ENCODE data around the gene PHF19. TPM values are rescaled to one million over a fixed set of nuclear protein-coding genes. Genes with fewer than 3 reads are reported as not detected.

The PHF19 gene
- polyA plus RNA-seq, 1 donor from 2014 or later = 4.9 TPM

DNA sequence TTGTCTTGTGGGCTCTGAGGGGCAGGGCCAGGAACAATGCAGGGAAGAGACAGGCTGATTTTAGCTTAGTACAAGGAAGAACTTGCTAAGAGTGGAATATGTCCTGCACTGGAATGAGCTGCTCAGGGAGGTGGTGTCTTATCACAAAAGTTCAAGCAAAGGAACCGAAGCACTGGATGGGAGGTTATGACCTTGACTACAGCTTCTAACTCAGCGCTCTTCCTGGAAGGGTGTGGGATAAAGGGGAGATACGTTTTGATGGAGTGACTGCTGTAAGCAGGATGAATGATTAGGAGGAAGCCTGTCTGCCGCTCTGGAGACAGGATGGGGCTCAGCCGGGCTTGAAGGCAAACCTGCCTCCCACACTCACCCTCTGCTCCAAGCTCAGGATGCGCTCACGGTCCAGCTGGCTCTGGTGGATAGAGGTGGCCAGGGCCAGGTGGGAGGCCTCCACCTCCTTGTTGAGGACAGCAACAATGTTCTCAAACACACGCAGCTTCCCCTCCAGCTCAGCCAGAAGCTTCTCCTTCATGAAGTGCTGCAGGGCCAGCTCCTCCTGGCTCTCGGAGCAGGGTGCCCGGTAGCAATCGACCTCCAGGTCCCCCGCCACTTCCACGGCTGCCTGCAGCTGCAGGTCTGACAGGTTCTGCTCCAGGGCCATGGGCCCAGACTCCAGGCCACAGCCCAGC, 36.1 kb upstream of the PHF19 start:
- H3K4me3 ChIP-seq (ENCODE audit: low read length) = no peak overlapping the region
- no peak for TF ChIP-seq EZH2 (IDR thresholded peaks at IDR 0.05; ENCODE audit: borderline replicate concordance, insufficient read depth, low read length, poor library complexity, severe bottlenecking)
- H3K27me3 ChIP-seq (ENCODE audit: insufficient read depth, low read depth, low read length) = no peaks in the 10 kb centered on the region
- no peaks in the 10 kb centered on the region for H3K79me2 ChIP-seq (replicated peaks; ENCODE audit: insufficient read depth, low read length)
- H3K9me2 ChIP-seq (ENCODE audit: insufficient read depth, low read length) = no peaks in the 10 kb centered on the region
- H3K36me3 ChIP-seq (ENCODE audit: insufficient read depth, low read length) = no peaks in the 10 kb centered on the region
- H4K20me1 ChIP-seq (ENCODE audit: insufficient read depth) = no peaks in the 10 kb centered on the region
- no peak overlapping the region for H3K27ac ChIP-seq (ENCODE audit: low read length)
- H3K4me2 ChIP-seq (ENCODE audit: low read length) = no peak overlapping the region
- H3K9me3 ChIP-seq (ENCODE audit: low read length) = no peaks in the 10 kb centered on the region
- H2AFZ ChIP-seq (ENCODE audit: low read depth, low read length) = no peak overlapping the region
- H3F3A ChIP-seq (ENCODE audit: insufficient read depth, low read length, poor library complexity, severe bottlenecking) = no peaks in the 10 kb centered on the region
- H3K9ac ChIP-seq (ENCODE audit: low read length) = no peak overlapping the region

DNA sequence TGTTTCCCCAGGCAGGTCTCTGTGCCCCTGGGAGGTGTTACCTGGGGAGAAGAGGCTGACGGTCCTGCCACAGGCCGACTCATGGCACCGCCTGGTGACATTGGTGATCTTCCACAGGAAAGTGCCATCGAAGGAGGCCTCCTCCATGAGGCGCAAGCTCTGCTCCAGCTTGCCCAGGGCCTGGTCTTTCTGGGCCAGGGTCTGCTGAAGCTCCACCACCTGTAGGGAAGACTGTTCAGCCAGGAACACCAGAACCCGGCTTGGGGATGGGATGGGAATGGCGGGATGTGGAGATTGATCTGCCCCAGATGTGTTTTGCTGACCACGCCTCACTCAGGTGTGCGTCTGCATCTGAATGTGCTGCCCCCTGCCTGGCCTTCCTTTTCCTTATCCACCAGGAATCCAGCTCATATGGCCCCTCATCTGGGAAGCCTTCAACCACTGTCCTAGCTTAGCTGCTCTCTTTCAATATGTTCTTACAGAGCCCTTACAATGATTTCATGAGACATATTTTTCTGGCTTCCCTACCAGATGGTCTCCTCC, 34.4 kb upstream of the PHF19 start:
- H3K9me2 ChIP-seq (ENCODE audit: insufficient read depth, low read length) = no peaks in the 10 kb centered on the region
- H3K27me3 ChIP-seq (ENCODE audit: insufficient read depth, low read depth, low read length) = no peaks in the 10 kb centered on the region
- no peaks in the 10 kb centered on the region for H3K9me3 ChIP-seq (ENCODE audit: low read length)
- H3K27ac ChIP-seq (ENCODE audit: low read length) = no peak overlapping the region
- H3K4me3 ChIP-seq (ENCODE audit: low read length) = no peak overlapping the region
- H3K9ac ChIP-seq (ENCODE audit: low read length) = no peak overlapping the region
- H3K4me2 ChIP-seq (ENCODE audit: low read length) = no peak overlapping the region
- H4K20me1 ChIP-seq (ENCODE audit: insufficient read depth) = no peaks in the 10 kb centered on the region
- H3K36me3 ChIP-seq (ENCODE audit: insufficient read depth, low read length) = no peaks in the 10 kb centered on the region
- TF ChIP-seq CTCF (IDR thresholded peaks at IDR 0.05; ENCODE audit: poor library complexity, severe bottlenecking) = no peak
- TF ChIP-seq POLR2AphosphoS5 (IDR thresholded peaks at IDR 0.05) = no peak
- TF ChIP-seq TAF1 (IDR thresholded peaks at IDR 0.05; ENCODE audit: low read depth) = no peak
- no peaks in the 10 kb centered on the region for H3F3A ChIP-seq (ENCODE audit: insufficient read depth, low read length, poor library complexity, severe bottlenecking)
- no peaks in the 10 kb centered on the region for H3K79me2 ChIP-seq (replicated peaks; ENCODE audit: insufficient read depth, low read length)
- no peak overlapping the region for H2AFZ ChIP-seq (ENCODE audit: low read depth, low read length)

DNA sequence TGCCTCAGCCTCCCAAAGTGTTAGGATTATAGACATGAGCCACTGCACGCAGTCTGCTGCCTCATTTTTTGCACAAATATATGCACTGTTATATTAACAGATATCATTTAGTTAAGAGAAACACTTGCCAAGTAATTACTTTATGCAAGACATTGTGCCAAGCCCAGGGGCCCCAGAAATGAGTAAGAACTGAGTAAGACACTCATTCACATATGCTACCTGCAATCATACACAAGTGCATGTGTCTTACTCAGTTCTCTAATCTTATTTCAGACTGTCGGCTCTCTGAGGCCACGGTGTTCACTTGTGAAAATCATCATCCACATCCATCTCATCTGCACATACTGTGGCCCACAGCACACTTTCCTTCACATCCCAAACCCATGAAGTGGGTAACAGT, 33.7 kb upstream of the PHF19 start:
- Histone ChIP-seq H3K4me2 (ENCODE audit: low read length) (no peak overlapping the region), H3K79me2 (replicated peaks; ENCODE audit: insufficient read depth, low read length) (no peaks in the 10 kb centered on the region), H3F3A (ENCODE audit: insufficient read depth, low read length, poor library complexity, severe bottlenecking) (no peaks in the 10 kb centered on the region), H3K9me3 (ENCODE audit: low read length) (no peaks in the 10 kb centered on the region), H3K9ac (ENCODE audit: low read length) (no peak overlapping the region), H3K9me2 (ENCODE audit: insufficient read depth, low read length) (no peaks in the 10 kb centered on the region), H3K27ac (ENCODE audit: low read length) (no peak overlapping the region), H2AFZ (ENCODE audit: low read depth, low read length) (no peak overlapping the region), H3K36me3 (ENCODE audit: insufficient read depth, low read length) (no peaks in the 10 kb centered on the region), H3K27me3 (ENCODE audit: insufficient read depth, low read depth, low read length) (no peaks in the 10 kb centered on the region), H4K20me1 (ENCODE audit: insufficient read depth) (no peaks in the 10 kb centered on the region), H3K4me3 (ENCODE audit: low read length) (no peak overlapping the region)
- TF ChIP-seq EP300 (conservative IDR thresholded peaks at IDR 0.05; ENCODE audit: poor library complexity, severe bottlenecking) (no peak), RAD21 (conservative IDR thresholded peaks at IDR 0.05) (no peak), SMC3 (conservative IDR thresholded peaks at IDR 0.05; ENCODE audit: poor library complexity) (no peak)

DNA sequence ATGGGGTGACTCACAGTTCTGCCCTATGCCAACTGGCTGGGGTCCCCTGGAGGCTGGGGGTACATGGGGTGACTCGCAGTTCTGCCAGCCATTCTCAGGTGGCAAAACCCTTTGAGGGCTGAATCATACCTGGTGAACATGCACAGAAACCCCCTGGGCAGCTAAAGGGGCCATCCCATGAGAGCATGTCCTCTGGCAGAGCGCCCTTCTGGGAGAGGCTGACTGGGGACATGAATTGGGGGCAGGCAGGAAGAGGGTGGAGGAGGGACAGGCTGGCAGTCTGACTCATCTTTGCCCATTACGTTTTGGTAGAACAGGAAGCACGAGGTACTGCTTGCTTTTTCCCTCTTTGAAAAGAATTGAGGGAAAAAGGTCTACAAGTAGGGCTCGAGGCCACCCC, 32.9 kb upstream of the PHF19 start:
- Histone ChIP-seq H2AFZ (ENCODE audit: low read depth, low read length) (no peak overlapping the region), H3K9me2 (ENCODE audit: insufficient read depth, low read length) (no peaks in the 10 kb centered on the region), H3K27ac (ENCODE audit: low read length) (no peak overlapping the region), H3F3A (ENCODE audit: insufficient read depth, low read length, poor library complexity, severe bottlenecking) (no peaks in the 10 kb centered on the region), H3K79me2 (replicated peaks; ENCODE audit: insufficient read depth, low read length) (no peaks in the 10 kb centered on the region), H3K4me3 (ENCODE audit: low read length) (no peak overlapping the region), H3K27me3 (ENCODE audit: insufficient read depth, low read depth, low read length) (no peaks in the 10 kb centered on the region), H3K4me2 (ENCODE audit: low read length) (no peak overlapping the region), H3K36me3 (ENCODE audit: insufficient read depth, low read length) (no peaks in the 10 kb centered on the region), H3K9me3 (ENCODE audit: low read length) (no peaks in the 10 kb centered on the region), H3K9ac (ENCODE audit: low read length) (no peak overlapping the region), H4K20me1 (ENCODE audit: insufficient read depth) (no peaks in the 10 kb centered on the region)
- TF ChIP-seq TAF1 (IDR thresholded peaks at IDR 0.05; ENCODE audit: low read depth) = no peak
- TF ChIP-seq REST (IDR thresholded peaks at IDR 0.05; ENCODE audit: borderline replicate concordance) = no peak
- TF ChIP-seq POLR2AphosphoS5 (IDR thresholded peaks at IDR 0.05) = no peak
- TF ChIP-seq CTCF (IDR thresholded peaks at IDR 0.05; ENCODE audit: poor library complexity, severe bottlenecking) = no peak
- TF ChIP-seq MXI1 (conservative IDR thresholded peaks at IDR 0.05; ENCODE audit: poor library complexity, severe bottlenecking) = no peak
- no peak for TF ChIP-seq RAD21 (conservative IDR thresholded peaks at IDR 0.05)
- no peak for TF ChIP-seq SMC3 (conservative IDR thresholded peaks at IDR 0.05; ENCODE audit: poor library complexity)
- TF ChIP-seq EZH2 (IDR thresholded peaks at IDR 0.05; ENCODE audit: borderline replicate concordance, insufficient read depth, low read length, poor library complexity, severe bottlenecking) = no peak
- no peak for TF ChIP-seq EP300 (conservative IDR thresholded peaks at IDR 0.05; ENCODE audit: poor library complexity, severe bottlenecking)

All from neural cell (in vitro differentiated cells).